Hepatocyte (in vitro differentiated cells): Measurements from ENCODE around the gene MXD4. TPM values are rescaled to one million over a fixed set of nuclear protein-coding genes. Genes with fewer than 3 reads are reported as not detected.

ENCODE experiments used
- DNase-seq: peaks from one replicate; pipeline ENCODE4 v3.0.0-alpha.2; 2016; ENCODE audit warnings: low spot score
- H2AFZ ChIP-seq: fragments of 200-600 bp; sonication (generic); 2 replicates; pipeline ENCODE4 v1.6.0; 2016; ENCODE audit warnings: antibody characterized with exemption, mild to moderate bottlenecking
- H3K27ac ChIP-seq: fragments of 200-600 bp; sonication (generic); 2 replicates; pipeline ENCODE4 v1.5.1; 2016; ENCODE audit warnings: mild to moderate bottlenecking
- H3K27me3 ChIP-seq: fragments of 200-600 bp; sonication (generic); 2 replicates; pipeline ENCODE4 v1.6.1; 2016
- H3K36me3 ChIP-seq: fragments of 200-600 bp; sonication (generic); replicated peaks from 2 replicates; pipeline ENCODE4 v1.5.1; 2016; ENCODE audit warnings: low read depth; ENCODE audit not compliant: insufficient read depth
- H3K4me1 ChIP-seq: fragments of 200-600 bp; sonication (generic); 2 replicates; pipeline ENCODE4 v1.5.1; 2016; ENCODE audit warnings: mild to moderate bottlenecking, moderate library complexity; ENCODE audit not compliant: insufficient read depth
- H3K4me2 ChIP-seq: fragments of 200-600 bp; sonication (generic); 2 replicates; pipeline ENCODE4 v1.6.0; 2016
- H3K4me3 ChIP-seq: fragments of 200-600 bp; sonication (generic); 2 replicates; pipeline ENCODE4 v1.5.1; 2016; ENCODE audit warnings: mild to moderate bottlenecking
- H3K79me2 ChIP-seq: fragments of 200-600 bp; sonication (generic); 2 replicates; pipeline ENCODE4 v1.6.0; 2017; ENCODE audit warnings: mild to moderate bottlenecking
- H3K9me2 ChIP-seq: fragments of 200-600 bp; sonication (generic); replicated peaks from 2 replicates; pipeline ENCODE4 v1.6.0; 2017; ENCODE audit warnings: mild to moderate bottlenecking; ENCODE audit not compliant: insufficient read depth
- H3K9me3 ChIP-seq: fragments of 200-600 bp; sonication (generic); 2 replicates; pipeline ENCODE4 v1.5.1; 2016; ENCODE audit warnings: low read depth, mild to moderate bottlenecking
- H4K20me1 ChIP-seq: fragments of 200-600 bp; sonication (generic); 2 replicates; pipeline ENCODE4 v1.6.0; 2016; ENCODE audit warnings: mild to moderate bottlenecking; ENCODE audit not compliant: insufficient read depth, poor library complexity, severe bottlenecking
- CTCF ChIP-seq: fragments of 200-600 bp; sonication (generic); IDR thresholded peaks from 2 replicates; pipeline ENCODE4 v1.5.1; 2016; ENCODE audit warnings: antibody characterized with exemption, mild to moderate bottlenecking; ENCODE audit not compliant: poor library complexity
- EZH2 ChIP-seq: fragments of 200-600 bp; sonication (generic); IDR thresholded peaks from 2 replicates; pipeline ENCODE4 v1.6.1; 2016; ENCODE audit warnings: antibody characterized with exemption, mild to moderate bottlenecking, borderline replicate concordance
- EZH2phosphoT487 ChIP-seq: fragments of 200-600 bp; sonication (generic); IDR thresholded peaks from one replicate; pipeline ENCODE4 v1.6.1; 2018; ENCODE audit warnings: antibody characterized with exemption, mild to moderate bottlenecking, low read depth, moderate library complexity; ENCODE audit not compliant: unreplicated experiment, severe bottlenecking
- WGBS: methylation state at CpG from one replicate; pipeline ENCODE4 v1.1.6; 2016; ENCODE audit warnings: low lambda C conversion rate; ENCODE audit errors: missing lambda C conversion rate; 5-methylcytosine and 5-hydroxymethylcytosine counted together
- polyA plus RNA-seq: library from polyadenylated mRNA; unstranded; fragments of >200 nt; fragmentation: Nextera tagmentation; extraction: Ambion mirVana; gene quantifications from 2 replicates; pipeline ENCODE4 v1.2.1, GENCODE V29; 2016
- total RNA-seq: library from RNA; depleted of rRNA; stranded (reverse); fragments of >200 nt; gene quantifications from 2 replicates; pipeline ENCODE4 v1.2.3, GENCODE V29; 2014

MXD4 gene
- total and polyA plus RNA-seq, 2 experiments from 2014 or later = 56.7 to 127 TPM

- Histone ChIP-seq H2AFZ (no peak overlapping the region), H3K9me2 (no peaks in the 10 kb centered on the region), H3K4me1 (no peaks in the 10 kb centered on the region), H3K27ac (no peak overlapping the region), H3K4me2 (no peak overlapping the region), H3K36me3 (no peaks in the 10 kb centered on the region), H4K20me1 (no peaks in the 10 kb centered on the region), H3K27me3 (no peaks in the 10 kb centered on the region), H3K79me2 (no peaks in the 10 kb centered on the region), H3K4me3 (no peak overlapping the region), H3K9me3 (no peaks in the 10 kb centered on the region)
- no peak for DNase-seq
- WGBS = 87% methylated on average over 21 of the region's 23 CpGs
- TF ChIP-seq EZH2 (no peak), CTCF (no peak), EZH2phosphoT487 (no peak)
These were observed 36.7 kb upstream of the MXD4 start for GRCh38 chr4:2298532-2298991.

GRCh38 chr4:2297606-2298531 lies 36.0 kb upstream of the MXD4 start:
- Histone ChIP-seq H3K9me3 (no peaks in the 10 kb centered on the region), H4K20me1 (no peaks in the 10 kb centered on the region), H3K4me3 (no peak overlapping the region), H3K4me2 (no peak overlapping the region), H3K79me2 (no peaks in the 10 kb centered on the region), H3K27ac (no peak overlapping the region), H3K4me1 (no peaks in the 10 kb centered on the region), H3K9me2 (no peaks in the 10 kb centered on the region), H2AFZ (no peak overlapping the region), H3K27me3 (no peaks in the 10 kb centered on the region), H3K36me3 (no peaks in the 10 kb centered on the region)
- 94% methylated on average over 29 of the region's 40 CpGs for WGBS
- DNase-seq = no peak
- no peak for TF ChIP-seq CTCF
- no peak for TF ChIP-seq EZH2

- Histone ChIP-seq H3K9me2 (no peaks in the 10 kb centered on the region), H4K20me1 (no peaks in the 10 kb centered on the region), H3K4me1 (no peaks in the 10 kb centered on the region), H3K4me3 (no peak overlapping the region), H2AFZ (no peak overlapping the region), H3K79me2 (no peaks in the 10 kb centered on the region), H3K36me3 (no peaks in the 10 kb centered on the region), H3K27ac (no peak overlapping the region), H3K9me3 (no peaks in the 10 kb centered on the region), H3K27me3 (no peaks in the 10 kb centered on the region), H3K4me2 (no peak overlapping the region)
- TF ChIP-seq CTCF (no peak), EZH2phosphoT487 (no peak), EZH2 (no peak)
- peak; percentile 9 for DNase-seq
- WGBS = 89% methylated on average over 35 of the region's 37 CpGs
These were observed 35.0 kb upstream of the MXD4 start for GRCh38 chr4:2296631-2297601.
